Dermis lymphatic vessel endothelial cell (primary cell): ENCODE data around the gene ZSCAN4. TPM values are rescaled to one million over a fixed set of nuclear protein-coding genes. Genes with fewer than 3 reads are reported as not detected.

Experiments
- total RNA-seq: library from RNA; depleted of rRNA; stranded (reverse); fragments of >200 nt; gene quantifications from 2 replicates; pipeline ENCODE4 v1.2.1, GENCODE V29; 2014

ZSCAN4 gene
- not detected in 2 replicates for total RNA-seq

GRCh38 chr19:57668635-57669034, at the start of gene ZSCAN4:
TSS of gene ZSCAN4 (plus strand) at chr19:57668935. CDS start at chr19:57676146, 7,211 bp downstream.

DNA sequence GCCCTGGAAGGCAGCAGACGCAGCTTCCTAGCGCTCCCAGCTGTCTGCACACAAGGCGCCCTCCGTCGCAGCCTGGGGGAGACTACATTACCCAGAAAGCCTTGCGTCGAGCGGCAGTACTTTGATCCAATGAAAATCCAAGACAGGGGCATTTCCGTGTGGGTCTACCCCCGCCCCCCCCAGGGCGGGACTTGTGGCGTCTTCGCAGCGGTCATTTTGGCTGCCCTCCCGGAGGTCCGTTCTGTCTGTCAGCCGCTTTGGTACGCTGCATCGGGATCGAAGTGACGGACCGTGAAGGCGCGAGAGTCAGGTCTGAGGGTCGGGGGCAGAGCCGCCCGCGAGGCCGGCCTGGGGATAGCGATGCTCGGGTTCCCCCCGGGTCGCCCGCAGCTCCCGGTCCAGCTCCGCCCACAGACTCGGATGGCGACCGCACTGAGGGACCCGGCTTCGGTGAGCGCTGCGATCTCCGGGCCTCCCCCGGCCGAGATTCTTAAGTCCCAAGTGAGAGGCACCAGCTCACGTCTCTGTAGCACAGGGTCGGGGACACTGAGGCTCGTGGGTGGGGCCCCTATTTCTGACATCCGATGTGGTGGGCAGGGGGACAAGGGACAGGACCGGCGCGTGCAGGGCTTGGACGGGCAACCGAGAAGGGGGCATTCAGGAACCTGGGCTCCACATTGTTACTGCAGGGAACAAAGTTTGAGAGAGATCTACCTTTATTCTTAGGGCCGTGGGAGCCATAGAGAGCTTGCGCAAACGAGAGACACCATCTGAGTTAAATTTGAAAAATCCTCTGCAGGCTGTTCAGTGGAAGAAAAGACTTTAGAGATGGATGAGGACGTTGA, 35.5 kb upstream of the ZSCAN4 start, which contains the start of gene ZNF211:
ZNF211 (plus strand) TSS at position 182 of the 845 bp plus-strand sequence; CDS start at position 361, 179 bp downstream.

GRCh38 chr19:57708641-57709361, 40.1 kb downstream of the ZSCAN4 start, which contains the start of gene ZNF154:
TSS of gene ZNF154 (minus strand) at chr19:57709204. CDS start at chr19:57708971, 233 bp downstream.

Other genes starting within 250 kb of the ZSCAN4 start
- gene ZNF749, start 233.6 kb upstream of the ZSCAN4 start, total RNA-seq, result 8.8 and 11.1 TPM in 2 replicates
- 0.11 and 0.17 TPM in 2 replicates for gene VN1R1, start 211.8 kb upstream of the ZSCAN4 start, total RNA-seq
- gene ZNF772, start 191.4 kb upstream of the ZSCAN4 start, total RNA-seq, result 10.9 and 17.6 TPM in 2 replicates
- 7.6 and 10.5 TPM in 2 replicates for gene ZNF419, start 181.2 kb upstream of the ZSCAN4 start, total RNA-seq
- gene ZNF773, start 169.0 kb upstream of the ZSCAN4 start, total RNA-seq, result 8.6 and 11.6 TPM in 2 replicates
- 4.1 and 5.5 TPM in 2 replicates for gene ZNF549, start 141.6 kb upstream of the ZSCAN4 start, total RNA-seq
- 6.6 and 8.3 TPM in 2 replicates for gene ZNF550, start 109.1 kb upstream of the ZSCAN4 start, total RNA-seq
- 3.6 and 5.2 TPM in 2 replicates for gene ZNF416, start 90.0 kb upstream of the ZSCAN4 start, total RNA-seq
- gene ZIK1, start 84.8 kb upstream of the ZSCAN4 start, total RNA-seq, result 2.6 and 4.5 TPM in 2 replicates
- gene ZNF530, start 69.0 kb upstream of the ZSCAN4 start, total RNA-seq, result 3.5 and 4.4 TPM in 2 replicates
- 18.7 and 23.5 TPM in 2 replicates for gene ZNF134, start 54.7 kb upstream of the ZSCAN4 start, total RNA-seq
- gene ZNF211, start 35.8 kb upstream of the ZSCAN4 start, total RNA-seq, result 9.0 and 12.5 TPM in 2 replicates
- 6.0 and 9.4 TPM in 2 replicates for gene ZNF551, start 13.0 kb downstream of the ZSCAN4 start, total RNA-seq
- under 0.01 and 0.11 TPM in 2 replicates for gene ZNF154, start 40.3 kb downstream of the ZSCAN4 start, total RNA-seq
- 4.9 and 5.5 TPM in 2 replicates for gene ZNF671, start 58.7 kb downstream of the ZSCAN4 start, total RNA-seq
- gene ZNF776, start 77.9 kb downstream of the ZSCAN4 start, total RNA-seq, result 17.7 and 18.0 TPM in 2 replicates
- 14.5 and 17.8 TPM in 2 replicates for gene ZNF586, start 100.7 kb downstream of the ZSCAN4 start, total RNA-seq
- gene ZNF552, start 146.0 kb downstream of the ZSCAN4 start, total RNA-seq, result 5.7 and 7.8 TPM in 2 replicates
- 11.9 and 13.8 TPM in 2 replicates for gene ZNF587B, start 161.4 kb downstream of the ZSCAN4 start, total RNA-seq
- 12.5 and 15.6 TPM in 2 replicates for gene ZNF587, start 180.9 kb downstream of the ZSCAN4 start, total RNA-seq
- 1.7 and 2.1 TPM in 2 replicates for gene ZNF814, start 220.1 kb downstream of the ZSCAN4 start, total RNA-seq
- gene ZNF417, start 247.7 kb downstream of the ZSCAN4 start, total RNA-seq, result 11.5 and 13.2 TPM in 2 replicates